Trophoblast cell (in vitro differentiated cells and primary cell): ENCODE results near the gene RUVBL1.

Experiments used
- DNase-seq, 2 donors: peaks; one replicate each; pipeline ENCODE4 v3.0.0-alpha.2; 2016
- H2AFZ ChIP-seq: 2 replicates; pipeline ENCODE4 v1.6.1; 2013; ENCODE audit warnings: low read length, moderate library complexity, mild to moderate bottlenecking; ENCODE audit not compliant: insufficient read depth, poor library complexity
- H2AK5ac ChIP-seq: 2 replicates; pipeline ENCODE4 v1.6.1; 2013; ENCODE audit warnings: mild to moderate bottlenecking, low read length
- H2BK120ac ChIP-seq: 2 replicates; pipeline ENCODE4 v1.6.1; 2013; ENCODE audit warnings: low read length, mild to moderate bottlenecking, moderate library complexity; ENCODE audit not compliant: insufficient read depth, poor library complexity
- H2BK12ac ChIP-seq: 2 replicates; pipeline ENCODE4 v1.6.1; 2013; ENCODE audit warnings: mild to moderate bottlenecking, low read length, moderate library complexity
- H2BK5ac ChIP-seq: 2 replicates; pipeline ENCODE4 v1.6.1; 2013; ENCODE audit warnings: low read length, low read depth, moderate library complexity, mild to moderate bottlenecking; ENCODE audit not compliant: poor library complexity
- H3K14ac ChIP-seq: 2 replicates; pipeline ENCODE4 v1.6.1; 2013; ENCODE audit warnings: mild to moderate bottlenecking, low read length
- H3K18ac ChIP-seq: 2 replicates; pipeline ENCODE4 v1.6.1; 2013; ENCODE audit warnings: mild to moderate bottlenecking, low read length
- H3K23ac ChIP-seq: 2 replicates; pipeline ENCODE4 v1.6.1; 2013; ENCODE audit warnings: low read length
- H3K27ac ChIP-seq: 2 replicates; pipeline ENCODE4 v1.5.1; 2013; ENCODE audit warnings: low read depth, mild to moderate bottlenecking, inconsistent platforms, low read length, moderate library complexity
- H3K27me3 ChIP-seq: 2 replicates; pipeline ENCODE4 v1.6.1; 2013; ENCODE audit warnings: inconsistent platforms, mild to moderate bottlenecking, low read length, moderate library complexity; ENCODE audit not compliant: insufficient read depth
- H3K36me3 ChIP-seq, 2 experiments: 1 replicate in 1 of 2; 2 replicates in 1 of 2; pipeline ENCODE4 v1.6.1; 2013; ENCODE audit warnings: low read length in 2 of 2, mild to moderate bottlenecking in 2 of 2, moderate library complexity in 1 of 2; ENCODE audit not compliant: insufficient read depth in 2 of 2, control insufficient read depth in 1 of 2
- H3K4ac ChIP-seq: 2 replicates; pipeline ENCODE4 v1.6.1; 2013; ENCODE audit warnings: low read depth, mild to moderate bottlenecking, low read length, moderate library complexity
- H3K4me1 ChIP-seq, 2 experiments: 1 replicate in 1 of 2; 2 replicates in 1 of 2; pipeline ENCODE4 v1.6.1; 2013; ENCODE audit warnings: low read length in 2 of 2, mild to moderate bottlenecking in 2 of 2, moderate library complexity in 1 of 2; ENCODE audit not compliant: insufficient read depth in 2 of 2, control insufficient read depth in 1 of 2
- H3K4me2 ChIP-seq: 2 replicates; pipeline ENCODE4 v1.6.1; 2013; ENCODE audit warnings: inconsistent platforms, mild to moderate bottlenecking, low read length, moderate library complexity
- H3K4me3 ChIP-seq: 2 replicates; pipeline ENCODE4 v1.5.1; 2013; ENCODE audit warnings: mild to moderate bottlenecking, low read depth, low read length, inconsistent platforms
- H3K79me1 ChIP-seq: one replicate; pipeline ENCODE4 v1.6.1; 2013; ENCODE audit warnings: low read length
- H3K79me2 ChIP-seq: 2 replicates; pipeline ENCODE4 v1.6.1; 2013; ENCODE audit warnings: low read length, mild to moderate bottlenecking; ENCODE audit not compliant: control insufficient read depth, insufficient read depth, poor library complexity
- H3K9ac ChIP-seq: 2 replicates; pipeline ENCODE4 v1.6.1; 2013; ENCODE audit warnings: mild to moderate bottlenecking, low read length
- H3K9me3 ChIP-seq: 2 replicates; pipeline ENCODE4 v1.6.1; 2013; ENCODE audit warnings: low read depth, mild to moderate bottlenecking, control low read depth, inconsistent platforms, low read length; ENCODE audit not compliant: insufficient read depth
- H4K12ac ChIP-seq: 2 replicates; pipeline ENCODE4 v1.6.1; 2013; ENCODE audit warnings: low read depth, mild to moderate bottlenecking, low read length, moderate library complexity
- H4K8ac ChIP-seq: 2 replicates; pipeline ENCODE4 v1.6.1; 2013; ENCODE audit warnings: low read depth, mild to moderate bottlenecking, low read length, moderate library complexity
- H4K91ac ChIP-seq: one replicate; pipeline ENCODE4 v1.6.1; 2013; ENCODE audit warnings: low read depth, mild to moderate bottlenecking, low read length, moderate library complexity
- WGBS: extraction: QIAGEN DNeasy Blood & Tissue Kit; methylation state at CpG from one replicate; pipeline ENCODE4 v1.1.7; 2013; ENCODE audit warnings: missing lambda C conversion rate; ENCODE audit not compliant: insufficient read length, insufficient coverage; ENCODE audit errors: extremely low coverage; 5-methylcytosine and 5-hydroxymethylcytosine counted together

RUVBL1 gene

DNA sequence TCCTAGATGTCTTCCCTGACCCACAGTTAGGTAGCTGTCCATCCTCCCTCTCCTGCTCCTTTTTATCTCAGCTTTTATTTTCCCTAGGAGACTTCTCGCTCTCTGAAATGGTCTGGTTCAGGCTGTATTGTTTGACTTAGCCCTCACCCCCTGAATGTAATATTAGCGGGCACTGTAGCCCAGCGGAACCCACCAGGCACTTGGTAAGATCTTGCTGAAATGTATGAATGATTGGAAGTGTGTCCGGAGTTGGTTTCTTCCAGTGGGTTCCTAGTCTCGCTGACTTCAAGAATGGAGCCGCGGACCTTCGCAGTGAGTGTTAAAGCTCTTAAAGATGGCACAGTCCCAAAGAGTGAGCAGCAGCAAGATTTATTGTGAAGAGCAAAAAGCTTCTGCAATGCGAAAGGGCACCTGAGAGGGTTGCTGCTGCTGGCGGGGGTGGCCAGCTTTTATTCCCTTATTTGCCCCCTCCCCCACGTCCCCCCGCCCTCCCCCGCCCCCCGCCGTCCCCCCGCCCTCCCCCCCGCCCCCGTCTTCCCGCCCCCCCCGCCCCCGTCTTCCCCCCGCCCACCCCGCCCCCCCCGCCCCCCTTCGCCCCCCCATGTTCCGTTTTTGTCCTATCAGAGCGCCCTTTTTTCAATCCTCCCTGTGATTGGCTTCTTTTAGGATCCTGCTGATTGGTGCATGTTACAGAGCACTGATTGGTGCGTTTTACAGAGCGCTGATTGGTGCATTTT lies 29.0 kb upstream of the RUVBL1 start:
- Histone ChIP-seq H3K4me3 (no peak overlapping the region), H3K36me3 (no peaks in the 10 kb centered on the region), H3K18ac (no peak overlapping the region), H4K12ac (no peak overlapping the region), H3K4me2 (peak overlapping the region; percentile 69), H2AFZ (no peak overlapping the region), H3K27ac (no peak overlapping the region), H3K79me1 (peaks cover 5% of the 10 kb centered on the region), H3K9ac (no peak overlapping the region), H3K79me2 (no peaks in the 10 kb centered on the region), H3K4me1 (no peaks in the 10 kb centered on the region), H3K23ac (no peak overlapping the region), H3K9me3 (no peaks in the 10 kb centered on the region), H2AK5ac (no peak overlapping the region), H3K4ac (no peak overlapping the region), H4K8ac (peak overlapping the region; percentile 93), H2BK12ac (no peak overlapping the region), H3K27me3 (no peaks in the 10 kb centered on the region), H2BK120ac (no peak overlapping the region), H4K91ac (no peak overlapping the region), H3K14ac (no peak overlapping the region), H2BK5ac (no peak overlapping the region)
- WGBS = no CpG with 5 or more reads among the region's 29 CpGs
- DNase-seq = no peak

DNA sequence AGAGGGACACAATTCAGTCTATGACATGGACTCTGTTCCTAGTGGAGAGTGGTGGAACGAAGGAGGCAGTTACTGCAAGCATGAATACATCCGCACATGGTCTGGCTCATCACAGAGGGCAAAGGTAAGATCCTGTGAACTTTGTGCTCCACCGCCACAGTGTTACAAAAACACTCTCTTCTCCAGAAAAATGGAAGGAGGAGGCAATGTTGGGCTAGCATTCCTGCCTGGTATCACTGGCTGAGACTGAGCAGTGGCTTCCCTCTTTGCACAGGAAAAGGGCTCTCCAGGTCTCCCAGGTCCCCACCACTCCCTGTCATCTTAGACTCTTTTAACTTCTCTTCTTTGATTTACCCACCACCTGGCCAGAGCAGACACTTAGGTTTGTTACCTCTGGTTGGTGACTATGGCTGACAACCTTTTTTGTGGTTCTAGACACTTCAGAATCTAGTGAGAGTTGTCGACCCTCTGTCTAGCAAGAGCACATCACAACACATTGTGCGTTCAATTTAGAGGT lies 28.2 kb upstream of the RUVBL1 start:
- no peak for DNase-seq
- peak overlapping the region; percentile 10 for H2AFZ ChIP-seq
- peaks cover 5% of the 10 kb centered on the region for H3K79me1 ChIP-seq
- H3K79me2 ChIP-seq = no peaks in the 10 kb centered on the region
- no peak overlapping the region for H3K27ac ChIP-seq
- no peaks in the 10 kb centered on the region for H3K4me1 ChIP-seq
- H3K27me3 ChIP-seq = no peaks in the 10 kb centered on the region
- no peak overlapping the region for H2BK12ac ChIP-seq
- H3K14ac ChIP-seq = no peak overlapping the region
- no peaks in the 10 kb centered on the region for H3K9me3 ChIP-seq
- no peak overlapping the region for H3K18ac ChIP-seq
- no peak overlapping the region for H4K12ac ChIP-seq
- no peaks in the 10 kb centered on the region for H3K36me3 ChIP-seq
- no CpG with 5 or more reads among the region's 5 CpGs for WGBS
- H3K4me3 ChIP-seq = no peak overlapping the region
- H3K9ac ChIP-seq = no peak overlapping the region
- H3K23ac ChIP-seq = no peak overlapping the region
- H2BK120ac ChIP-seq = no peak overlapping the region
- H2AK5ac ChIP-seq = no peak overlapping the region
- H4K8ac ChIP-seq = no peak overlapping the region
- no peak overlapping the region for H2BK5ac ChIP-seq
- H4K91ac ChIP-seq = no peak overlapping the region
- no peak overlapping the region for H3K4ac ChIP-seq
- no peak overlapping the region for H3K4me2 ChIP-seq

DNA sequence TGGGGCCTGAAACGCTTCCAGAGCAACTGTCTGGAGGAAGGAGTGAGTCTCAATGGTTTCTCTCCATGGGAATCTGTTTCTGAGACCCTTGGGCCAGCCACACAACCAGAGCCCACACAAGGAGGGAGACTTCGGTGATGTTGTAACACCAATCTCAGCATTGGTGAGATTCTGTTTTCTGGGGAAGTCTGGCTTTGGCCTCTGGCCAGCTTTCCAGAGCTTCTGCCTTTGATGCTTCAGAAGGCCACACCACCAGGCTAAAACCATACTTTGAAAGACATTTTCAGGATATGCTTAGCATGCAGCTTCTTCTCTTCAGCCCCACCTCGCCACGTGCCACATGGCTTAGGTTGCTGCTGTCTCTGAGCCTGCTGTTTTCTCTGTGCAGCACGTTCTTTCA lies 26.0 kb upstream of the RUVBL1 start:
- Histone ChIP-seq H3K9me3 (peaks cover 4% of the 10 kb centered on the region), H3K36me3 (no peaks in the 10 kb centered on the region)
- WGBS = no CpG with 5 or more reads among the region's 5 CpGs

DNA sequence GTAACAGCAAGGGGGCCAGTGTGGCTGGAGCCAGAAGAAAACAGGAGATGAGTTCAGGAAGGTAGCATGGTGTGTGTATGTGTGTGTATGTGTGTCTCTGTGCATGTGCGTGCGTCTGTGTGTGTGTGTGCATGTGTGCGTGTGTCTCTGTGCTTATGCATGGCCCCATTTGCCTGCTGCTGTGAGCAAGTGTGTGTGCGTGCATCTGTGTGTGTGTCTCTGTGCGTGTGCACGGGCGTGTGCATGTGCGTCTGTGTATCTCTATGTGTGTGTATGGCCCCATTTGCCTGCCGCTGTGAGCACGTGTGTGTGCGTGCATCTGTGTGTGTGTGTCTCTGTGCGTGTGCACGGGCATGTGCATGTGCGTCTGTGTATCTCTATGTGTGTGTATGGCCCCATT lies 22.6 kb upstream of the RUVBL1 start:
- Histone ChIP-seq H3K27me3 (no peaks in the 10 kb centered on the region), H2AK5ac (no peak overlapping the region), H4K12ac (no peak overlapping the region), H3K79me2 (no peaks in the 10 kb centered on the region), H3K9ac (no peak overlapping the region), H4K8ac (no peak overlapping the region), H3K4ac (no peak overlapping the region), H2BK5ac (no peak overlapping the region), H3K4me2 (no peak overlapping the region), H3K14ac (no peak overlapping the region), H3K4me3 (no peak overlapping the region), H3K36me3 (no peaks in the 10 kb centered on the region), H2BK120ac (no peak overlapping the region), H3K9me3 (peaks cover 4% of the 10 kb centered on the region), H3K79me1 (no peaks in the 10 kb centered on the region), H2BK12ac (no peak overlapping the region), H3K4me1 (no peaks in the 10 kb centered on the region), H3K23ac (no peak overlapping the region), H3K27ac (no peak overlapping the region), H3K18ac (no peak overlapping the region), H4K91ac (no peak overlapping the region), H2AFZ (no peak overlapping the region)
- WGBS = no CpG with 5 or more reads among the region's 14 CpGs
- no peak for DNase-seq

More for the DNA sequence above, 26.0 kb upstream of the RUVBL1 start:
- Histone ChIP-seq H3K14ac (no peak overlapping the region), H3K79me1 (peaks cover 5% of the 10 kb centered on the region), H3K27ac (no peak overlapping the region), H3K4ac (no peak overlapping the region), H3K4me2 (no peak overlapping the region), H2AFZ (no peak overlapping the region), H3K23ac (no peak overlapping the region), H2BK12ac (no peak overlapping the region), H2BK5ac (no peak overlapping the region), H2AK5ac (no peak overlapping the region), H3K4me1 (no peaks in the 10 kb centered on the region), H4K91ac (no peak overlapping the region), H3K9ac (no peak overlapping the region), H3K27me3 (no peaks in the 10 kb centered on the region), H3K79me2 (no peaks in the 10 kb centered on the region), H3K4me3 (no peak overlapping the region), H4K12ac (no peak overlapping the region), H3K18ac (no peak overlapping the region), H2BK120ac (no peak overlapping the region), H4K8ac (no peak overlapping the region)
- DNase-seq = no peak
